T-cell (primary cell): ENCODE measurements around the gene DOCK4. TPM values are rescaled to one million over a fixed set of nuclear protein-coding genes. Genes with fewer than 3 reads are reported as not detected.

Source experiments
- ATAC-seq, 4 experiments: fragments of 200-7000 bp in 3 of 4; fragments of 150-1000 bp in 1 of 4; cut with Tn5 transposase; replicated peaks in 1 of 4; 1 replicate in 3 of 4; 2 replicates in 1 of 4; pipeline ENCODE4 v1.10.0; 2021; ENCODE audit warnings: moderate library complexity in 3 of 4, mild to moderate bottlenecking in 2 of 4, moderate number of reproducible peaks in 1 of 4
- CTCF ChIA-PET, 2 donors: fragments of 300-600 bp; sonication (Branson Sonifier 250); formaldehyde crosslinking; loops; one replicate each; lab custom pipeline; 2022; ENCODE audit warnings: antibody characterized with exemption in 2 of 2; lab: Charles Lee
- POLR2A ChIA-PET, 2 donors: fragments of 300-600 bp; sonication (Branson Sonifier 250); formaldehyde crosslinking; loops; one replicate each; lab custom pipeline; 2022; ENCODE audit warnings: antibody characterized with exemption in 2 of 2; lab: Charles Lee
- DNase-seq, 35 experiments: peaks; one replicate each; pipeline versions ENCODE4 v3.0.0 to v3.0.0-alpha.2; 2013 to 2023
- H3K27ac ChIP-seq: one replicate; pipeline ENCODE4 v1.5.1; 2013; ENCODE audit warnings: low read length
- H3K27me3 ChIP-seq, 2 experiments: replicated peaks in 1 of 2; 1 replicate in 1 of 2; 2 replicates in 1 of 2; pipeline versions ENCODE4 v1.6.1 to v1.7.0; 2013; ENCODE audit warnings: low read length in 1 of 2, mixed read lengths in 1 of 2; ENCODE audit not compliant: control insufficient read depth in 2 of 2, insufficient read depth in 2 of 2; ENCODE audit errors: extremely low read depth in 1 of 2
- H3K36me3 ChIP-seq, 2 donors: 1 replicate in 1 of 2; 2 replicates in 1 of 2; pipeline versions ENCODE4 v1.6.1 to v1.7.0; 2013; ENCODE audit warnings: low read length in 1 of 2; ENCODE audit not compliant: control insufficient read depth in 2 of 2, insufficient read depth in 1 of 2; ENCODE audit errors: extremely low read depth in 1 of 2
- H3K4me1 ChIP-seq, 2 experiments: 1 replicate in 1 of 2; 2 replicates in 1 of 2; pipeline versions ENCODE4 v1.6.1 to v1.7.0; 2013; ENCODE audit warnings: low read length in 2 of 2, mixed read lengths in 1 of 2; ENCODE audit not compliant: insufficient read depth in 2 of 2, control insufficient read depth in 1 of 2; ENCODE audit errors: extremely low read depth in 1 of 2
- H3K4me3 ChIP-seq, 2 donors: 1 replicate in 1 of 2; 2 replicates in 1 of 2; pipeline versions ENCODE4 v1.5.1 to v1.7.0; 2013; ENCODE audit warnings: mild to moderate bottlenecking in 2 of 2, low read length in 1 of 2, moderate library complexity in 1 of 2; ENCODE audit not compliant: control insufficient read depth in 1 of 2; ENCODE audit errors: extremely low read depth in 1 of 2
- H3K9me3 ChIP-seq: 2 replicates; pipeline ENCODE4 v1.7.0; 2013
- H3K27ac Mint-ChIP-seq, 2 donors: one replicate each; pipeline ENCODE4 v1.8.0; 2020 to 2021; ENCODE audit warnings: mild to moderate bottlenecking in 2 of 2, mixed read lengths in 2 of 2
- H3K27me3 Mint-ChIP-seq, 2 donors: one replicate each; pipeline ENCODE4 v1.8.0; 2021 to 2022; ENCODE audit warnings: mixed read lengths in 2 of 2
- H3K36me3 Mint-ChIP-seq: one replicate; pipeline ENCODE4 v1.8.0; 2021; ENCODE audit warnings: mixed read lengths
- H3K4me1 Mint-ChIP-seq, 3 donors: one replicate each; pipeline ENCODE4 v1.8.0; 2020 to 2022; ENCODE audit warnings: mixed read lengths in 3 of 3, mild to moderate bottlenecking in 1 of 3
- H3K4me3 Mint-ChIP-seq, 3 donors: one replicate each; pipeline ENCODE4 v1.8.0; 2020 to 2022; ENCODE audit warnings: mild to moderate bottlenecking in 3 of 3, mixed read lengths in 3 of 3, moderate library complexity in 3 of 3
- H3K9me3 Mint-ChIP-seq, 3 donors: one replicate each; pipeline ENCODE4 v1.8.0; 2020 to 2022; ENCODE audit warnings: mixed read lengths in 3 of 3
- WGBS: methylation state at CpG from one replicate; pipeline ENCODE4 v1.1.5; 2013; ENCODE audit warnings: missing lambda C conversion rate; ENCODE audit not compliant: insufficient coverage; 5-methylcytosine and 5-hydroxymethylcytosine counted together
- total RNA-seq, 35 experiments: library from RNA in 6 of 35; stranded (reverse) in 6 of 35; fragments of 120-200 nt in 1 of 35; gene quantifications; one replicate each; pipeline versions ENCODE4 v1.2.1 to v1.2.4 and lab custom pipeline; 2013 to 2026

DOCK4 gene
- total RNA-seq, 5 donors from 2014 or later (not counting 1 experiment from before 2014, with no cell fraction given), result 0.35 to 1.4 (median 0.85) TPM

DNA sequence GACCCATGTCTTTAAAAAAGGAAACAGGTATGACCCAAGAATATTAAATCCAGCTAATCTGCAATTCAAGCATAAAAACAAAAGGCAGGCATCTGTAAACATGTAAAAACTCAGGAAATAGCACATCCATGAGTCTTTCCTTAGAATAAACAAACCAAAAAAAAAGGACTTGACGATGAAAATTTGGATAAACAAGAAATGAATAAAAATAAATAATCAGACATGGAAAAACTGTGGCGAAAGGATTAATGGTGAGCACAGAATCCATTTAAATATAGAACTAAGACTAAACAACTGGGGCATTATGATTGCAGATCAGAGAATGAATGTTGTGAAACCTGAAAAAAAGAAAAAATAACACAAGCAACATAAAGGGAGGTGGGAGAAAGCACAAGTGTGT is 170.1 kb downstream of the DOCK4 start:
- Mint-ChIP-seq H3K27me3 (peaks cover 3 to 6% of the 10 kb centered on the region in 2 donors), H3K27ac (no peak overlapping the region), H3K9me3 (no peaks in the 10 kb centered on the region), H3K4me3 (no peak overlapping the region), H3K4me1 (no peaks in the 10 kb centered on the region), H3K36me3 (no peaks in the 10 kb centered on the region)
- no peak for DNase-seq
- Histone ChIP-seq H3K27ac (no peak overlapping the region), H3K4me3 (no peak overlapping the region), H3K36me3 (no peaks in the 10 kb centered on the region), H3K9me3 (no peaks in the 10 kb centered on the region), H3K4me1 (no peaks in the 10 kb centered on the region), H3K27me3 (no peaks in the 10 kb centered on the region)
- POLR2A ChIA-PET, result no interaction called here
- WGBS, result no CpG with 5 or more reads among the region's 2 CpGs
- CTCF ChIA-PET, result interaction anchor here in 1 of 2 donors (0.5 kb wide), 1 partner anchor 15 kb away, joined by 10 read pairs; no protein-coding TSS in a partner anchor
- ATAC-seq, result no peak

DNA sequence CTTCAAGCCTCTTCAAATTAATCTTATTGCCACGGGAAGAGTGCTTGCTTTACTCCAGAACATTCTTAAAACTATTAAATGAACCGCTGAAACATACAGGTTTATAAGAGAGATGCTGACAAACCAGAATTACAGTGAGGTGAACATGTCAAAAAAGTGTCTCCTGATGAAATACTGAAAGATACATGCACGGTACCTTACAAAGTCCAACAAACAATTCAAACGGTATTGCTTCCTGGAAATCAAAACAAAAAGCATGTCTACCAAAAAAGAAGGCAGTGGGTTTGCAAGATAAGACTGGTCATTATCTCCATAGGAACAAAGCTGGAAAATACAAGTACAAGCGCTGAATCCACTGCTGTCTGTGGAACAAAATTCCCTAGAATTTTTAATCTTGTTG is 174.5 kb downstream of the DOCK4 start:
- Histone ChIP-seq H3K27me3 (no peaks in the 10 kb centered on the region), H3K36me3 (no peaks in the 10 kb centered on the region), H3K27ac (no peak overlapping the region), H3K9me3 (no peaks in the 10 kb centered on the region), H3K4me3 (no peak overlapping the region), H3K4me1 (no peaks in the 10 kb centered on the region)
- WGBS, result 74% methylated on average over 3 of the region's 5 CpGs
- no peak for DNase-seq
- Mint-ChIP-seq H3K36me3 (no peaks in the 10 kb centered on the region), H3K27me3 (peaks cover 6 to 8% of the 10 kb centered on the region in 2 donors), H3K9me3 (no peaks in the 10 kb centered on the region), H3K4me3 (no peak overlapping the region), H3K27ac (no peak overlapping the region), H3K4me1 (no peaks in the 10 kb centered on the region)
- ChIA-PET POLR2A (no interaction called here), CTCF (no interaction called here)
- no peak for ATAC-seq

DNA sequence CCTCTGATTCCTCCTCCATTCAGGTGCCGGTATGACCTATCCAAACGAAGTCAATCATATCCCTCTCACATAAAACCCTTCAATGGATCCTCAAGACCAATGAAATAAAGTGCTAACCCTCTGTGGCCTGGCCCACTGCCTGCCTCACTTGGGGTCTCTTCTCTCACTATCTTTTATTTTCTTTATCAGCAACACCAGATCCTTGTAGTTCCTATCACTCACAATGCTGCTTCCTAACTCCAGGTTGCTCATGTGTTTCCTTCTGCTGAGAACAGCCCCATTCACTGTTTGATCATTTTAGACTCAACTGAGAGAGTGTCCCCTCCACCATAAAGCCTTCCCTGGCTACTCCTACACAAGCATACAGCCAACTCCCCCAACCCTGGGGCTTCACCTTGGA is 180.6 kb downstream of the DOCK4 start:
- Histone ChIP-seq H3K27me3 (no peaks in the 10 kb centered on the region), H3K4me1 (no peaks in the 10 kb centered on the region), H3K4me3 (no peak overlapping the region), H3K36me3 (no peaks in the 10 kb centered on the region), H3K9me3 (no peaks in the 10 kb centered on the region), H3K27ac (no peak overlapping the region)
- ATAC-seq (no peak), DNase-seq (no peak)
- 88% methylated on average over 2 of the region's 2 CpGs for WGBS
- ChIA-PET POLR2A (no interaction called here), CTCF (no interaction called here)
- Mint-ChIP-seq H3K9me3 (no peaks in the 10 kb centered on the region), H3K36me3 (no peaks in the 10 kb centered on the region), H3K4me3 (no peak overlapping the region), H3K27ac (no peak overlapping the region), H3K4me1 (no peaks in the 10 kb centered on the region), H3K27me3 (peaks cover 11 to 17% of the 10 kb centered on the region in 2 donors)

DNA sequence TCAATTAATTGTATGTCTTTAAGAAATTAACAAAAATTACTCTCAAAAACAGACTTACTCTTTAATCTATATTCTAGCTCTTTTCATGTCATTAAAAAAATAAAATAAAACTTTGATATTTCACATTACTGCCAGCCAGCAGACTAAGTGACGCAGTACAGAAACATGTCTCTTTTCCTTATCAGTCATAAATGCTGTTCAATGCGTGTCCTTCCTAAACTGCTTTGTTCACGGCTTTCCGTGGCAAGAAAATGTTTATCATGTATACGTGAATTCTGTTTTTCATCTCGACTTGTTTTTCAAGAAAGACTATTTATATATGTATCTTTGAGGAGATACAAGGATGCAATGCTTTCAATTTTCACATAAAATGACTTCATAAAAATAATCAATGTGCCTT is 182.4 kb downstream of the DOCK4 start:
- Histone ChIP-seq H3K4me3 (no peak overlapping the region), H3K36me3 (no peaks in the 10 kb centered on the region), H3K27ac (no peak overlapping the region), H3K4me1 (no peaks in the 10 kb centered on the region), H3K27me3 (no peaks in the 10 kb centered on the region), H3K9me3 (no peaks in the 10 kb centered on the region)
- CTCF ChIA-PET, result no interaction called here
- peaks cover 11 to 13% of the 10 kb centered on the region in 2 donors for H3K27me3 Mint-ChIP-seq
- H3K4me3 Mint-ChIP-seq, result no peak overlapping the region
- ATAC-seq, result no peak
- no peak for DNase-seq
- no peaks in the 10 kb centered on the region for H3K9me3 Mint-ChIP-seq
- H3K4me1 Mint-ChIP-seq, result no peaks in the 10 kb centered on the region
- no peaks in the 10 kb centered on the region for H3K36me3 Mint-ChIP-seq
- POLR2A ChIA-PET, result no interaction called here
- whole genome bisulfite sequencing, result 90% methylated on average over 1 of the region's 6 CpGs
- no peak overlapping the region for H3K27ac Mint-ChIP-seq

DNA sequence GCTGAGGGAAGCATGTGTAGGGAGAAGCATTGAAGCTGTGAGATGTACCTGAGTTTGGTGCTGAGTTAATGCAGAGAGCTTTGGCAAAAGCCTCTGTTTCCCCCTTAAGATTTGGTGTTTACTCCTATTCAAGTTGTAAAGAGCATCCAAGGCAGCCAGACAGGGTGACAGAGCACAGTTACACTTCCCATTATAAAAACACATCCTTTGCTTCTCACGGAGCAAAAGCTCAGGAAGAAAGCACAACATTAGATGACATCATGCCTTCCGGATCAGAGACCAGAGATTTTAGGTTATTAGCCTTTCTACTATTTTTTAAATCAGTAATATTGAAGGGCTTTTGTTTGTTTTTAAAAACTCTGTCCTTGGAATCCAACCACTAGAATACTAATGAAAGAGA is 182.9 kb downstream of the DOCK4 start:
- Histone ChIP-seq H3K4me3 (no peak overlapping the region), H3K36me3 (no peaks in the 10 kb centered on the region), H3K4me1 (no peaks in the 10 kb centered on the region), H3K27me3 (no peaks in the 10 kb centered on the region), H3K9me3 (no peaks in the 10 kb centered on the region), H3K27ac (no peak overlapping the region)
- Mint-ChIP-seq H3K27ac (no peak overlapping the region), H3K4me1 (no peaks in the 10 kb centered on the region), H3K36me3 (no peaks in the 10 kb centered on the region), H3K27me3 (peaks cover 11 to 13% of the 10 kb centered on the region in 2 donors), H3K9me3 (no peaks in the 10 kb centered on the region), H3K4me3 (no peak overlapping the region)
- DNase-seq (no peak), ATAC-seq (no peak)
- ChIA-PET CTCF (no interaction called here), POLR2A (no interaction called here)
- no CpG with 5 or more reads among the region's 2 CpGs for WGBS

DNA sequence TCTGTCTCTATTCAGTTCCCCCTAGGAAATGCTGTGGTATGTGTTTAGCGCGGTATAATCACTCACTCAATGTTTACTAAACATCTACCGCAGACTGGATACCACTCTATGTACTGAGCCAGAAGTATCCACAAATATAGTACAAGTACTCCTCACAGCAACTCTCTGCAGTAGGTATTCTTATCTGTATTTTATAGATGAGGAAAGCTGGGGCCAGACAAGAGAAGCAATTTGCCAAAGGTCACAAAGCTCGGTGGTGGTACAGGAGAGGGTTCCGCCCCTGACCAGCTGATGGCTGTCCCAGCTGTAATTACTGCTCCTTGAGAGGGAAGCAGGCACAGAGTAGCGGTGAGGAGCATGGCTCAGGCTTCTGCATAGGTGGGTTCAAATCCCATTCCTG is 184.1 kb downstream of the DOCK4 start:
- no peak for ATAC-seq
- CTCF ChIA-PET, result no interaction called here
- no peak for DNase-seq
- Mint-ChIP-seq H3K27me3 (peaks cover 8 to 9% of the 10 kb centered on the region in 2 donors), H3K36me3 (no peaks in the 10 kb centered on the region), H3K27ac (no peak overlapping the region), H3K4me3 (no peak overlapping the region), H3K4me1 (no peaks in the 10 kb centered on the region), H3K9me3 (no peaks in the 10 kb centered on the region)
- no peaks in the 10 kb centered on the region for H3K36me3 ChIP-seq
- no peak overlapping the region for H3K27ac ChIP-seq
- no peaks in the 10 kb centered on the region for H3K4me1 ChIP-seq
- no peaks in the 10 kb centered on the region for H3K27me3 ChIP-seq
- no peaks in the 10 kb centered on the region for H3K9me3 ChIP-seq
- POLR2A ChIA-PET, result no interaction called here
- 93% methylated on average over 5 of the region's 6 CpGs for WGBS
- H3K4me3 ChIP-seq, result no peak overlapping the region
